ENCODE results near the gene PABPN1. TPM values are rescaled to one million over a fixed set of nuclear protein-coding genes. Genes with fewer than 3 reads are reported as not detected.
A peak's percentile ranks its signal among the peaks of the same experiment; 100 is the strongest.

PABPN1 gene
- total and polyA plus RNA-seq, 9 of the 15 experiments (the other 6 are each of a cell fraction or from before 2014, with no cell fraction given), result 32.6 to 388 (median 178) TPM

DNA sequence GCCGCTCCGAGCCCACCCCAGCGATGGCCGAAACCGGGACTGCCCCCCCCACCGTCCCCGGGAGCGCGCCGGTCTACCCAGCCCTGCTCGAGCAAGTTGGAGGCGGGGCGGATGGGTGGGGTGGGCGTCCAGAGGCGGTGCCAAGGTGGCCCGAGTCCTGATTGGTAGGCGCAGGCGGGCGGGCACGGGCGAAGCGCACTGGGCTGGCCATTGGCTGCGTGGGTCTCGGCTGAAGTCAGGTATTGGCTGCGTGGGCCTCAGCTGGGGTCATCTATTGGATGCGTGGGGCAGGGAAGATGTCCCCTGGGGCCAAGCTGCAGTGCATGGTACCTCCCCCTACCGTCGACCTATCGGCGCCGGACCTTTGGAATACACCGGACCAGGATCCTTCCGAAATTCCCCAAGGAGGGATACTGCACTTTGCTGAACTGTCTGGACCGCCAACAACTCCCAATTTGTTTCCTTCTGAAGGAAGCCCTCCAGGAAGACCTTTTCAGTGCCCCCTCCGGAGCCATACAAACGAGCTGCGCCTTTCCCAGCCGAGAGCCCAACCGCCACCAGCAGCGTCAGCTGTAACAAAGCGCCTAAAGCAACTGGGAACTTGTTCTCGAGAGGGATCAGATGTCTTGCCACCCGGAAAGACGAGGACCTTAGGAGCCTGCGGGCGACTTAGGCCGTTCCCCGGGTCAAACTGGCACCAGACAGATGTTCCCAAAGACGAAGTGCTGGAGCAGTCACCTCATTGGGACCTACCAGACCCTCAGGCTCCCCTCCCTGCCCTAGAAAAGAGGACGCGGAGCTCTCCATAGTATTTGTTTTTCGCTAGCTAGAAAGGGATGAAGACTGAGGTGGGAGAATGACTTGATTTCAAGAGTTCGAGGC, 35.0 kb upstream of the PABPN1 start, which contains the start of gene HOMEZ (continued):
- TF ChIP-seq CBX8 (IDR thresholded peaks at IDR 0.05; ENCODE audit: borderline replicate concordance, extremely low read depth, low read depth, low read length, poor library complexity, severe bottlenecking) (no peak), ZNF586 (CRISPR knock-in tag; conservative IDR thresholded peaks at IDR 0.05) (no peak), NONO (IDR thresholded peaks at IDR 0.05; ENCODE audit: low read depth in 2 of 2, low read length in 1 of 2) (no peak), SOX6 (IDR thresholded peaks at IDR 0.05) (peak; percentile 50; the same call in 1 of the 2 replicates), PHB2 (IDR thresholded peaks at IDR 0.05; ENCODE audit: low read depth) (no peak), PML (IDR thresholded peaks at IDR 0.05; ENCODE audit: low read length) (0 out of 2 replicates have a peak, but pooled peaks have one; percentile 22), FOXK1 (CRISPR knock-in tag; IDR thresholded peaks at IDR 0.05; ENCODE audit: borderline replicate concordance) (no peak), ZFX (CRISPR knock-in tag; IDR thresholded peaks at IDR 0.05) (peak; percentile 75), LCOR (CRISPR knock-in tag; IDR thresholded peaks at IDR 0.05) (0 out of 2 replicates have a peak, but pooled peaks have one; percentile 23)
- TF ChIP-seq, protein P1, sequence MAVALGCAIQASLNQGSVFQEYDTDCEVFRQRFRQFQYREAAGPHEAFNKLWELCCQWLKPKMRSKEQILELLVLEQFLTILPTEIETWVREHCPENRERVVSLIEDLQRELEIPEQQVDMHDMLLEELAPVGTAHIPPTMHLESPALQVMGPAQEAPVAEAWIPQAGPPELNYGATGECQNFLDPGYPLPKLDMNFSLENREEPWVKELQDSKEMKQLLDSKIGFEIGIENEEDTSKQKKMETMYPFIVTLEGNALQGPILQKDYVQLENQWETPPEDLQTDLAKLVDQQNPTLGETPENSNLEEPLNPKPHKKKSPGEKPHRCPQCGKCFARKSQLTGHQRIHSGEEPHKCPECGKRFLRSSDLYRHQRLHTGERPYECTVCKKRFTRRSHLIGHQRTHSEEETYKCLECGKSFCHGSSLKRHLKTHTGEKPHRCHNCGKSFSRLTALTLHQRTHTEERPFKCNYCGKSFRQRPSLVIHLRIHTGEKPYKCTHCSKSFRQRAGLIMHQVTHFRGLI (CRISPR knock-in tag; IDR thresholded peaks at IDR 0.05), result no peak
- TF ChIP-seq, protein P2, sequence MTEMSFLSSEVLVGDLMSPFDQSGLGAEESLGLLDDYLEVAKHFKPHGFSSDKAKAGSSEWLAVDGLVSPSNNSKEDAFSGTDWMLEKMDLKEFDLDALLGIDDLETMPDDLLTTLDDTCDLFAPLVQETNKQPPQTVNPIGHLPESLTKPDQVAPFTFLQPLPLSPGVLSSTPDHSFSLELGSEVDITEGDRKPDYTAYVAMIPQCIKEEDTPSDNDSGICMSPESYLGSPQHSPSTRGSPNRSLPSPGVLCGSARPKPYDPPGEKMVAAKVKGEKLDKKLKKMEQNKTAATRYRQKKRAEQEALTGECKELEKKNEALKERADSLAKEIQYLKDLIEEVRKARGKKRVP (CRISPR knock-in tag; IDR thresholded peaks at IDR 0.05), result no peak
- TF ChIP-seq, protein P3, sequence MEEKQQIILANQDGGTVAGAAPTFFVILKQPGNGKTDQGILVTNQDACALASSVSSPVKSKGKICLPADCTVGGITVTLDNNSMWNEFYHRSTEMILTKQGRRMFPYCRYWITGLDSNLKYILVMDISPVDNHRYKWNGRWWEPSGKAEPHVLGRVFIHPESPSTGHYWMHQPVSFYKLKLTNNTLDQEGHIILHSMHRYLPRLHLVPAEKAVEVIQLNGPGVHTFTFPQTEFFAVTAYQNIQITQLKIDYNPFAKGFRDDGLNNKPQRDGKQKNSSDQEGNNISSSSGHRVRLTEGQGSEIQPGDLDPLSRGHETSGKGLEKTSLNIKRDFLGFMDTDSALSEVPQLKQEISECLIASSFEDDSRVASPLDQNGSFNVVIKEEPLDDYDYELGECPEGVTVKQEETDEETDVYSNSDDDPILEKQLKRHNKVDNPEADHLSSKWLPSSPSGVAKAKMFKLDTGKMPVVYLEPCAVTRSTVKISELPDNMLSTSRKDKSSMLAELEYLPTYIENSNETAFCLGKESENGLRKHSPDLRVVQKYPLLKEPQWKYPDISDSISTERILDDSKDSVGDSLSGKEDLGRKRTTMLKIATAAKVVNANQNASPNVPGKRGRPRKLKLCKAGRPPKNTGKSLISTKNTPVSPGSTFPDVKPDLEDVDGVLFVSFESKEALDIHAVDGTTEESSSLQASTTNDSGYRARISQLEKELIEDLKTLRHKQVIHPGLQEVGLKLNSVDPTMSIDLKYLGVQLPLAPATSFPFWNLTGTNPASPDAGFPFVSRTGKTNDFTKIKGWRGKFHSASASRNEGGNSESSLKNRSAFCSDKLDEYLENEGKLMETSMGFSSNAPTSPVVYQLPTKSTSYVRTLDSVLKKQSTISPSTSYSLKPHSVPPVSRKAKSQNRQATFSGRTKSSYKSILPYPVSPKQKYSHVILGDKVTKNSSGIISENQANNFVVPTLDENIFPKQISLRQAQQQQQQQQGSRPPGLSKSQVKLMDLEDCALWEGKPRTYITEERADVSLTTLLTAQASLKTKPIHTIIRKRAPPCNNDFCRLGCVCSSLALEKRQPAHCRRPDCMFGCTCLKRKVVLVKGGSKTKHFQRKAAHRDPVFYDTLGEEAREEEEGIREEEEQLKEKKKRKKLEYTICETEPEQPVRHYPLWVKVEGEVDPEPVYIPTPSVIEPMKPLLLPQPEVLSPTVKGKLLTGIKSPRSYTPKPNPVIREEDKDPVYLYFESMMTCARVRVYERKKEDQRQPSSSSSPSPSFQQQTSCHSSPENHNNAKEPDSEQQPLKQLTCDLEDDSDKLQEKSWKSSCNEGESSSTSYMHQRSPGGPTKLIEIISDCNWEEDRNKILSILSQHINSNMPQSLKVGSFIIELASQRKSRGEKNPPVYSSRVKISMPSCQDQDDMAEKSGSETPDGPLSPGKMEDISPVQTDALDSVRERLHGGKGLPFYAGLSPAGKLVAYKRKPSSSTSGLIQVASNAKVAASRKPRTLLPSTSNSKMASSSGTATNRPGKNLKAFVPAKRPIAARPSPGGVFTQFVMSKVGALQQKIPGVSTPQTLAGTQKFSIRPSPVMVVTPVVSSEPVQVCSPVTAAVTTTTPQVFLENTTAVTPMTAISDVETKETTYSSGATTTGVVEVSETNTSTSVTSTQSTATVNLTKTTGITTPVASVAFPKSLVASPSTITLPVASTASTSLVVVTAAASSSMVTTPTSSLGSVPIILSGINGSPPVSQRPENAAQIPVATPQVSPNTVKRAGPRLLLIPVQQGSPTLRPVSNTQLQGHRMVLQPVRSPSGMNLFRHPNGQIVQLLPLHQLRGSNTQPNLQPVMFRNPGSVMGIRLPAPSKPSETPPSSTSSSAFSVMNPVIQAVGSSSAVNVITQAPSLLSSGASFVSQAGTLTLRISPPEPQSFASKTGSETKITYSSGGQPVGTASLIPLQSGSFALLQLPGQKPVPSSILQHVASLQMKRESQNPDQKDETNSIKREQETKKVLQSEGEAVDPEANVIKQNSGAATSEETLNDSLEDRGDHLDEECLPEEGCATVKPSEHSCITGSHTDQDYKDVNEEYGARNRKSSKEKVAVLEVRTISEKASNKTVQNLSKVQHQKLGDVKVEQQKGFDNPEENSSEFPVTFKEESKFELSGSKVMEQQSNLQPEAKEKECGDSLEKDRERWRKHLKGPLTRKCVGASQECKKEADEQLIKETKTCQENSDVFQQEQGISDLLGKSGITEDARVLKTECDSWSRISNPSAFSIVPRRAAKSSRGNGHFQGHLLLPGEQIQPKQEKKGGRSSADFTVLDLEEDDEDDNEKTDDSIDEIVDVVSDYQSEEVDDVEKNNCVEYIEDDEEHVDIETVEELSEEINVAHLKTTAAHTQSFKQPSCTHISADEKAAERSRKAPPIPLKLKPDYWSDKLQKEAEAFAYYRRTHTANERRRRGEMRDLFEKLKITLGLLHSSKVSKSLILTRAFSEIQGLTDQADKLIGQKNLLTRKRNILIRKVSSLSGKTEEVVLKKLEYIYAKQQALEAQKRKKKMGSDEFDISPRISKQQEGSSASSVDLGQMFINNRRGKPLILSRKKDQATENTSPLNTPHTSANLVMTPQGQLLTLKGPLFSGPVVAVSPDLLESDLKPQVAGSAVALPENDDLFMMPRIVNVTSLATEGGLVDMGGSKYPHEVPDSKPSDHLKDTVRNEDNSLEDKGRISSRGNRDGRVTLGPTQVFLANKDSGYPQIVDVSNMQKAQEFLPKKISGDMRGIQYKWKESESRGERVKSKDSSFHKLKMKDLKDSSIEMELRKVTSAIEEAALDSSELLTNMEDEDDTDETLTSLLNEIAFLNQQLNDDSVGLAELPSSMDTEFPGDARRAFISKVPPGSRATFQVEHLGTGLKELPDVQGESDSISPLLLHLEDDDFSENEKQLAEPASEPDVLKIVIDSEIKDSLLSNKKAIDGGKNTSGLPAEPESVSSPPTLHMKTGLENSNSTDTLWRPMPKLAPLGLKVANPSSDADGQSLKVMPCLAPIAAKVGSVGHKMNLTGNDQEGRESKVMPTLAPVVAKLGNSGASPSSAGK (IDR thresholded peaks at IDR 0.05), result no peak

All from K562 (cell line).